HG02870 (cell line): ENCODE measurements around the gene OPRL1.

ENCODE experiments used
- ATAC-seq: cut with Tn5 transposase; IDR thresholded peaks from one replicate; pipeline ENCODE4 v1.9.1; 2021; ENCODE audit warnings: mild to moderate bottlenecking, moderate library complexity; ENCODE audit not compliant: unreplicated experiment

Gene OPRL1

DNA sequence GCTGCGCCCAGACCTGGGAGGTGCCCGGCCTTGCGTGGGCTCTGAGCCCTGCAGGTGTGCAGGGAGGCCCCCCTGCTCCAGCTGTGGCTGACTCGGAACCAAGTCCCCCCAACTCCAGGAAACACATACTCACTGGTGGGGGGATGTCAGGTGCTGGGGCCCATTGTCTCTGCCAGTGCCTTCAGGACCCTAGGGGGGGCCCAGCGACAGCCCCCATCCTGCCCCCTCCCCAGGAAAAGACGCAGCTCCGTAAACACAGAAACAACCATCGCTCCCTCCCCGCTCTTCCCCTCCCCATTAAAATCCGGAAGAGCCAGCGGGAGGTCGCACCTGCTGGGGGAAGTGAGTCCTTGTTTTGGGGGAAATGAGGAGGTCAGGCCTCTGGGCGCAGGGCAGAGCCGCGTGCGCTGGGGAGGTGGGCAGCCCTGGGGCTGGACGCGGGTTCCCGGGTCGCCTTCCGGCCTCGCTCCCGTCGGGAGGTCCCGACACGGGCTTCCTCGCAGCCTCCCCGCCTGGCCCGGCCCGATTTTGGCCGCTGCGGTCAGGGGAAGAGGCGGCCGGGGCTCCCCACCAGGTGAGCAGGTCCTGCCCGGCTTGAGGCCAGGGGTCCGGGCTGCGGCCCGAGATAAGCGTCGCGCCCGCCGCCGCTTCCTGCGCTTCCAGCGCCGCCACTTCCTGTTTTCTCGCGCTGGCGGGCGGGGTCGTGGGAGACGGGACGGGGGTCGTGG, 37.7 kb upstream of the OPRL1 start:
- no peak for ATAC-seq

DNA sequence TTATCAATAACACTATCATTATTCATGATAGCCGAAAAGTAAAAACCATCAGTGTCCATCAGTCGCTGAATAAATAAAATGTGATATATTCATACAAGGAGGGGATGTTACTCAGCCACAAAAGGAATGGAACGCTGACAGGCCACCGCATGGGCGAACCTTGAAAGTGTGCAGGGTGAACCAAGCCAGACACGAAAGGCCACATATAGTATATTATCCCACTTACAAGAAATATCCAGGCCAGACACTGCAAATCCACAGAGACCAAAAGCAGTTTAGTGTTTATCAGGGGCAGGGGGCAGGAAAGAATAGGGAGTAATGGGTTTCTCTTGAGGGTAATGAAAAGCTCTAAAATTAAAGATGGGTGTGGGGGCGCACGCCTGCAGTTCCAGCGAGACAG, 36.1 kb upstream of the OPRL1 start:
- no peak for ATAC-seq

DNA sequence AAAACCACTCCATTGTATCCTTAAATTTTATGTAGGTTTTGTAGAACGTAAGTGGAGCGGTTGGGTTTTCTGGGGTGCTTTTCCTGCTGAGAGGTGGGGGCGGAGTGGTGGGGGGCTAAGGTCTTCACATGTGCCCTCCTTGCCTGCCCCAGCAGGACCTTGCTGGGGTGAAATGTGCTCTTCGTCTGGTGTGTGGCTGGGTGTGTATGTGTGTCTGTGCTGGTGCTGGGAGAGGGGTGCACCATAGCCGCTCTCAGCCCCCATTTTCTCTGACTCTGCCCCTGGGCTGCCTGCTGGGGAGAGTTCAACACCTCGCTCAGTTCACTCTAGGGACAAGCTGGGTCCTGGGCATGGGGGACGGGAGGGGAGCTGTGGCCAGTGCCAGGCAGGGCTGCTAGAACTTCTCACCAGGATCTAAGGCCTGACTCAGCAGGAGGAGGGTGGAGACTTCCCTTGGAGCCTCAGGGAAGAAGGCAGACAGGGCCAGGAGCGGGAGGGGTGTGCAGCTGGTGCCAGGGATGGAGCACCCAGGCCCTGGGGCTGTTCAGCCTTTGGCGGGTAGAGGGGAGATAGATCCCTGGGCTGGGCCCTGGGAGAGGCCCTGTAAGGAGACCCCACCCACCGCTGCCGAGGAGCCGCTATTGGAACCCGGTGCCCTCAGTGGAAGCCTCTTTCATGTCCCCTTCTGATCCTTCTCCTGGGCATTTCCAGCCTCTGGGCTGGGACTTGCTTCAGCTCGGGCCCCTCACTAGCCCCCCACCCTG, 35.2 kb upstream of the OPRL1 start:
- no peak for ATAC-seq

DNA sequence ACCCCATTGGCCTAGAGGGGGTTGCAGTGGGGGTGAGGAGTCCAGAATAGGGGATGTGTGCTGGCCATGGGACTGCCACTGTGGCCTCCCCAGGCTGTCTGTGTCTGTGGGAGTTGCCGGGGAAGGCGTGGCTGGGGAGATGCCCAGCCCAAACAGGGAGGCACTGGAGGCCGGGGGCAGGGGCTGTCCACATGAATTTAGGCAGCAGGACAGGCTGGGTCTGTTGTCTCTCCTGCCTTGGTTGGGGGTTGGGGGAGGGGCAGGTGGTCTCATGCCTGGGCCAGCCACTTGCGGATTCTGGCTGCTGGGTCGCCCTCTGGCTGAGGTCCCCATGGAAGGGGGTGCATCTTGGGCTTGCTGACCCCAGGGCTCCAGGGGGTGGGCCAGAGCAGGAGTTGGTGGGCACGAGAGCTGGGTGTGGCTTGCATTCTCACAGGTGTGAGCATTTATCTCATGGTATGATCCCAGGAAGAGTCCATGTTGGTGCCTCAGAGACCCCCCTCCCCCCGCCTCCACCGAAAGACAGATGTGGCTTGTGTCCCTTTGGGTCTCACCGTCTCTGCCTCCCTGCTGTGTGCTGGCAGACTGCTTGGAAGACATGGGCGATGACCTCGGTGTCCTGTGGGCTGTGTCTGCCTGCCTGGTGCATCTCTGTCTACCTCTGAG, 34.4 kb upstream of the OPRL1 start:
- ATAC-seq, result no peak

DNA sequence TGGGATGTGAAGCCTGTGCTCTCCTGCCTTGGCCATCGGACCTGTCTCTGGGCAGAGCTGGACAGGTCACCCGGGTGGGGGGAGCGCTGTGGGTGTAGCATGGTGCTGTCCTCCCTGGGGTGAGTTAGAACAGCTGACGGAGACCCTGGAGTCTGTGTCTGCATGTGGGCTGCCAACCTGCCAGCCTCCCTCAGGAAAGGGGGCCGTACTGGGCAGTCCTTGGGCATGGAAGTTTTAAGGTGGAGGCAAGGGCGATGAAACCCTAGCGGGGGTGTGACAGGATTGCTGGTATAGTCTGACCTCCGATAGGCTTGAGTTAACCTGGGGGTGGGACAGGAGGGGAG, 32.9 kb upstream of the OPRL1 start:
- no peak for ATAC-seq

DNA sequence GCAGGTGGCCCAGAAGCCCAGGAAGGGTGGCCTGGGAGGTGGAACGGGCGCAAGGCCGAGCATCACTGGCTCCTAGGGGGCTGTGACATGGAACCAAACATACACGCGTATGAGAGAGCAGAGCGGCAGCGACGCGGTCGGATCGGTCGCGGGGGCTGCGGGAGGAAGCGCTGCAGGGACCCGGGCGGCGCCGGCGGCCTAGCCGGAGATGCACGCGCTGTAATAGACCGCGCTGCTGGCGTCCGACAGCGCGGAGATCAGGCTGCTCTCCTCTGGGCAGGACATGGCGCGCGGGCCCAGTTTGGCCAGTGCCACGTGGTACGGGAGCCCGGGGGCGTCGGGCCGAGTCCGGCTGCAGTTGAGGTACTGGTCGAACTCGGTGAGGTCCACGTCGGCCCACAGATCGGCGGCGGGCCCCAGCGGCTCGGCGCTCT, 31.9 kb upstream of the OPRL1 start:
- ATAC-seq, result no peak

DNA sequence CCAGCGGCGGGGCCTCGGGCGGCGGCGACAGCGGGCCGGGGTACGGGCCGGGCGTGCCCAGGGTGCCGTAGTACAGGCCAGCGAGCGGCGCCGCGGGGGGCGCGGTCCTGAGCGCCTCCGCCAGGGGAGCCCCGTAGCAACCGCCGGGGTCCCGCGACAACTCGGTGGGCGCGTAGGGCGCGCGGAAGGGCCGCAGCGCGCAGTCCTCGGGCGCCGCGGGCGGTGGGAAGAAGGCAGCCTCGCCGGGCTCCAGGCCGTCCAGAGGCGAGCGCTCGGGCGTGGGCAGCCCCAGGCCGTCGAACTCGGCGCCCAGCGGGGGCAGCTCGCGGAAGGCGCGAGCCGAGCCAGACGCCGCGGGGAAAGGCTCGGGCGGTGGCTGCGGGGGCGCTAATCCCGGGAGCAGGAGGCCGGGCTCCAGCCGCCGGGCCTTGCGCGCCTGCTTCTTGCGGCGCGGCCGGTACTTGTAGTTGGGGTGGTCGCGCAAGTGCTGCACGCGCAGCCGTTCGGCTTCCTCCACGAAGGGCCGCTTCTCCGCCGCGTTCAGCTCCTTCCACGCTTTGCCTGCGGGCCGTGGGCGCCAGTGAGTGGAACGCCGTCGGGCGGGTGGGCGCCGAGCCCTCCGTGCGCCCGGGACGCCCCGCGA, 31.4 kb upstream of the OPRL1 start:
- no peak for ATAC-seq

DNA sequence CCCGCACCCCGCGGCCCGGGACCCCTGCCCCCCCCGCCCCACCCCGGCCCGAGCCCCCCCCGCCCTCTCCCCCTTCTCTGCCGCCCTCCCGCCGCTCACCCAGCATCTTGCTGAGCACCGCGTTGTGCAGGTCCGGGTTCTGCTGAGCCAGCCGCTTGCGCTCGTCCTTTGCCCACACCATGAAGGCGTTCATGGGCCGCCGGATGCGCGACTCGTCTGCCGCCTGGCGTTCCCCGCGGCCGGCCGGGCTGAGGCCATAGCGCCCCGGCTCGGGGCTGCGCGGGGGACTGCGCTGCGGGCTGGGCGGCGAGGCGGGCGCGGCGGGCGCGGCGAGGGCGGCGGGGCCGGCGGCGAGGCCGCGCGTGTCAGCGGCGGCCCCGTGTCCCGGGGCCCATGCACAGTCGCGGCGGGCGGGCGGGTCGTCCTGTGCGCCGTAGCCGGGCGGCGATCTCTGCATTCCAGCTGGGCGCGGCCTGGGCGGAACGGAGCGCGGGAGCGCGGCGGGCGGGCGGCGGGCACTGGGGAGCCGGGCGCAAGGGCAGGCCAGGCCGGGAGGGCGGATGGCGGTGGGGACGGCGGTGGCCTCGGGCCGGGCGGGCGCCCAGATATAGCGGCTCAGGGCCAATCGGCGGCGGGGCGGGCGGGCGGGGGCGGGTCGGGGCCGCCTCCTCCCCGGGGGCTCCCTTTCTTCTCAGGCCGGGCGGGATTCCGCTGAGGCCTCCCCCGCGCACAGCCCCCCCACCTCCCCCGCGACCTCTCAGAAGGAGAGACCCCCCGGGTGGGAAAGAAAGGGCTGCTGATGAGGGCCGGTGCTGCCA, 30.6 kb upstream of the OPRL1 start, which contains the start of gene SOX18:
Gene SOX18 (minus strand): TSS at position 580 of the 818 bp plus-strand sequence. CDS start 123 bp downstream, at position 457.
- no peak for ATAC-seq

DNA sequence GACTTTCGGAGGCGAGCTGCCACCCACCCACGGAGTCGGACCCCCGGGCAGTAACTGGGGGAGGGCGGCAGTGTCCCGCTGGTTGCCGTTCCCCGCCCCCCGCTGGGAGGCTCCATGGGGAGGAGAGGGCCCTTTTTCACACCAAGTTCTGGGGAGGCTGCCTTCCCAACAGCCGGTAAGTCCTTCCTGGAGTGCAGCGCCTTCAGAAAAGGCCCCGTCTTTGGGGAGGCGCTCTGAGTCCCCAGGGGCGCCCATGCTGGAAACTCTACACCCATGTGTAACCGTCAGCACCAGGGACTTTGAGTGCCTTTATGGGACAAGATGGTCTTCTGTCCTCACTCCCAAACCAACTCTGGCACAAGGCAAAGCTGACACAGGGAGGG, 30.0 kb upstream of the OPRL1 start:
- ATAC-seq, result no peak

DNA sequence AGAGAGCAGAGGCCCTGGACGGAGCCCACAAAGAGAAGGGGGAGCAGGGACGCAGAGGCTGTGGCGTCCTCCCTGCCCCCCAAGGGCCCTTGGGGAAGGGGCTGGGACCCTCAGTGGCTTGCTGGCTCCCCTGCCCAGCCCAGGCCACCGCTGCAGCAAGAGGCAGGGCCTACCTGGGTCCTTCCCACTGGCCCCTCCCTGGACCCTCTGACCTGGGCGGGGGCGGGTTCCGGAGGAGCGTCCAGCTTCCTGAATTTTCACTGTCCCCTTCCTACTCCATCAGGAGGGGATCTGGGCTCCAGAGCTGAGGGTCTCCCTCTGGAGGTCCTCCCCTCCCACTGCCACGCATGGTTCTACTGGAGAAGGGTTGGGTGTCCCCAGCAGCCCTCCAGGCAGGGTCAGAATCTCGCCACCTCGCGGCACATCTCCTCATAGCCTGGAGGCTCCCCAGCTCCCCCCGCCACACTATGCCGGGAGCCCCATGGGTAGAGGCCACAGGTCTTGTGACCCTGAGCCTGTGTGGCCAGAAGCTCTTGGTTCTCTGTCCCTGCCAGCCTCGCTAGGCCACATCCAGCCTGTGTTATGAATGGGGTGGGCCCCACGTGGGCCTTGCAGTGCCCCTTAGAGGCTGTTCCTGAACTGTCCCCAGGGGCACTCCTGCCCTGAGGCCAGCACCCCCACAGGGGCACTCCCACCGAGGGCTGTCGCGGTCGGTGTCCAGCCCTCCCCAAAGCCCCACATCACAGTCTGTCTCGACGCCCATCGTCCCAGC, 29.4 kb upstream of the OPRL1 start:
- no peak for ATAC-seq

DNA sequence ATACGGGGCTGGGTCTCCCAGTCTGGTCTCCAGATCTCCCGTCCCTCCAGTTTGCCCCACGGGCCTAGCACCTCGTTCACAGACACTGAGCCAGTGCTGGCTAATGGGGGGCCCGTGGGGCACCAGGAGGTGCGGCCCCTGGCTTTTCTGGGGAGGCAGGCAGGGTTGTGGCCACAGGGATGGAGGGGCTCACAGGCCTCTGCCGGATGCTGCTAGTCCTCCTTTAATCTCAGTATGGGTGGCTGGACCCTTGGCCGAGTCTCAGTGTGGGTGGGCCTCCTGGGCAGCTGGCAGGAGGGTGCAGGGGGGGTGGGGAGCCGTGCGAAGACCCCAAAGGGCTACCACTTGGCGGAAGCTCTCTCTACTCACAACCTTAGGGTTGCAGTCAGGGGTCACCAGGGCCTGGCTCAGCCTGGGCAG, 28.8 kb upstream of the OPRL1 start:
- ATAC-seq, result no peak

DNA sequence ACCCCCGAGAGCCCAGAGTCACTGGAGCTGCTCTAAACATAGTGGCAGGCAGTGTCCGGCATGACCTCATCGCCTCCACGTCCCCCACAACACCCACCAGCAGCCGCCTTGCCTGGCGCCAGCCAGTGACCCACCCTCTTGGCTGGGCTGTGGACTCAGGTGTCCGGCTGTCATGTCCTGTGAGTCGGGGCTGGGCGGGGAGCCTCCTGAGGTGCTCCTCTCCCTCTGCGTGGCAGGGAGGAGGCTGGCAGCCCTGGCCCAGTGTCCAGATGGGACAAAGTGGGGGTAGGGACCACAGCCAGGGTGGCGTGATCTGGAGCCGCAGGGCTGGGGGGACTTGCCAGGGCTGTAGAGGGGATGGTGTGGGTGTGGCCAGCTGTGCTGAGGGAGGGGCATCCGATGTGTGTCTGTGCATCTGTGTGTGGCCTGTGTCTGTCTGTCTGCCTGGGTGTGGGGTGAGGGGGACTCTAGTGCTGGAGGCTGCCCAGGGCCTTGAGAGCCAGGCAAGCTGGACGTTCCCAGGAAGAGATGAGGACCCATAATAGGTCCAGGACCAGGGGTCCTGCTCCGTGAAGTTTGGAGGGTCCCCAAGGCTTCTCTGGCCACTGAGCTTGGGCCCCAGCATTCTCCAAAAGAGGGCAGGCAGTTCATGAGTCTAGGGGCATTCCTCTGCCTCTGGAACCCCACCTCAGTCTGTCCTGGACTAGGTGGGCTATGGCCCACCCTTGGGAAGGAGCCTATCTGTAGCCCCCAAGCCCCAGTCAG, 28.1 kb upstream of the OPRL1 start:
- no peak for ATAC-seq

DNA sequence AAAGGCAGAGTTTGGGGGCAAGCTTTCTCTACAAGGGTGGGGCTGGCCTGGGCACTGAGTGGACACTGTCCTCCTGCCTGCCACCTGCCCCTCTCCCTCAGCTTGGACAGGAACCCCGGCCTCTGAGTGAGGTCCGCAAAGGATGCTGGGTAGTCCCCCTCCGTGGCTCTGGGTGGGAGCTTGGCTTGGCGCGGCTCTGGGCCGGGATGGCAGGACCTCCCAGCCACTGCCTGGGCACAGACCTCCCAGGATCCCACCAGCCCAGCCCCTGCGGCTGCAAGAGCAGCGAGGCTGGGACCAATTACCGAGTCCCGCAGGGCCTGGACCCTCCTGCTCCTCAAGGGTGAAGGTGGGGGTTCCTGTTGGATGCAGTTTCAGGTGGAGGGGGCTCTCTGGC, 27.6 kb upstream of the OPRL1 start:
- ATAC-seq, result no peak

DNA sequence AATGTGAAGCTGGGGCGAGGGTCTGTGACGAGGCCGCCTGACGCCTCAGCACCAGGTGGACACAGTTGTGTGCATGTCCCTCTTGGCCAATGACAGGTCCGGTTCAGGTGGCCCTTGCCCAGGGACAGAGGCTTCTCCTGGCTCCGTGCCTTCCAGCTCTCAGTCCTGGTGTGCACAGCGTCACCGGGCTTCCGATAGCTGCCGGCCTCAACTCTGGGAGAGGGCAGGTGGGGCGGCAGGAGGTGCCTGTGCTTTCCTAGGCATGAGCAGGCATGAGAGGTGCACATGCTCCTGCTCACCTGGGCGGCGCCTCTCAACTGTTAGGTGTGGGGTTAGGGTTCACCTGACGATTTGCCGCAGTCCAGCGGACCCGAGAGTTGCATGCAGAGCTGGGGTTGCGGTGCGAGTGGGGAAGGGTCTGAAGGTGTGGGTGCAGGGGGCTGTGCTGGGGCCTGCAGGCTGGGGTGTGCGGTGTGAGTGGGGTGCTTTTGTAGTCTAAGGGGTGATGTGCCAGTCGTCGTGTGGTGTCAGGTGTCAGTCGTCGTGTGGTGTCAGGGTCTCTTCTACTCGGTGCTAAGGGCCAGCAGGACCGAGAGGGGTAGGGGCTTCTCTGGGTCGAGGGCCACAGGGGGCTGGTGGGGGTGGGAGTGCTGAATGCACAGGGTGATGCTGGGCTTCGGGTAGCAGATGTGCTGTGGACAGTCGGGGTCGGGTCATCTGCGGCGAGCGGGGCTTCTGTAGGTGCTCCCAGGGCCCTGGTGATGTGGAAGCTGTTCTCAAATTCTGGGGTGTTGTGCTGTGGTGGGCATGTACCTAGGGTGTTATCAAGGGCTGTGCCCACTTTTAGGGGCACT, 26.7 kb upstream of the OPRL1 start:
- no peak for ATAC-seq

DNA sequence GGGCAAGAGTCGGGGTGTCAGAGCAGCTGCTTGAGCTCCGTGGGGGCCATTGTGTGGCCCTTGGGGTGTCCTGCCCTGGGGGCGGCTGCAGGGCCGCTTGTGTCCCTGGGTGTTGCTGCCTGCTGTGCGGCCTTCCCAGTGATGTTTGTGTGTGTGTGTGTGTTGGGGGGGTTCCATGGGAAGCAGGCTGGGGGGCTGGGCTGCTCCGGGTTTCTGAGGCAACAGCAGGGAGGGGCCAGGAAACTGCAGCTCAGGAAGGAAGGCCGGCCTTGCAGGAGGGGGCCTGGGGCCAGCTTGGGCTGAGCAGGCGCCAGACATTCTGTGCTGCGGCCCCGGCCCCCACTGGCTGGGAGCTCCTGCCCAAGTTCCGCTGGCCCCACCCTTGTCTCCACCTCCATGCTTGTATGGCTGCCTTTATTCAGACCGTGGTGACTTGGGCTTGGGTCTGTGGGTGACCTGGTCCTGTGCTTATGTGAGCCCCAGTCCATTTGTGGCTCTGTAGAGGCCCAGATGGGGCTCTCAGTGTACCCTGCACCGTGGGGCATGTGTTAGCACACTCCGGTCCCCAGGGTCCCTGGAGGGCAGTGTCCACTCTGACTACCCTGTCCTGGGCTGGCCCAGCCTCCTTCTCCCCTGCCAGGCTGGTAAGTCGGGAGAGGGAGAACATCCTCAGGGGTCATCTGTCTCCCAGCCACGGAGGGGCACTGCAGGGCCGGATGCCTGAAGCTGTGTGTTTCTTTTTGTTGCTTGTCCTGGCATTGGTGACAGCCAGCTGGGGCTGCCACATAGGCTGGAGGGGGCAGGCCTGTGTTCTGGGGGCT, 25.8 kb upstream of the OPRL1 start:
- no peak for ATAC-seq

DNA sequence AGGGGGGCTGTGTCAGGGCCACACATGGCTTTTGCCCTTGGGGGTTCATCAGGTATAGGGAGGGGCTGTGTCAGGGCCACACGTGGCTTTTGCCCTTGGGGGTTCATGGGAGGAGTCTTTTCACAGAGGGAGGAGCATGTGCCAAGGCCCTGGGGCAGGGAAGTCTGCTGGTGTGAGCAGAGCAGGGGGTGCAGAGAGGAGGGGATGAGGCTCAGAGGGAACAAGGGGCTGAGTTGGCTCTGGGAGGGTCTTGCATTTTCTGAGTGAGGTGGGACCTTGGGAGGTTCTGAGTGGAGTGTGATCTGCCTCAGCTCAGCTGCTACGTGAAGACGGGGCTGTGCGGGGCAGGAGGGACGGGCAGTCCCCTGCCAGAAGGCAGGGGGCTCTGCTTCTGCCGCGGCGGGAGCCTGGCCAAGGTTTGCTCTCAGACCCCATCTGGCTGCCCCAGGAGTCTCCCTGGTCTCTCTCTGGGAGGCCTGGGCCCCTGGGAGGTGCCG, 24.4 kb upstream of the OPRL1 start:
- no peak for ATAC-seq
